ENCODE measurements around the gene CHSY1. TPM values are rescaled to one million over a fixed set of nuclear protein-coding genes. Genes with fewer than 3 reads are reported as not detected.

CHSY1 gene
- total and polyA plus RNA-seq, 2 of the 13 experiments (the other 11 are each of a cell fraction or from before 2014, with no cell fraction given), result 13.3 to 13.7 TPM

- TF ChIP-seq TEAD3 (CRISPR knock-in tag; optimal IDR thresholded peaks at IDR 0.05; ENCODE audit: borderline replicate concordance) (peak; percentile 88), CREBL2 (CRISPR knock-in tag; IDR thresholded peaks at IDR 0.05; ENCODE audit: borderline replicate concordance) (no peak; the same call in 1 of the 2 replicates), ZNF572 (CRISPR knock-in tag; IDR thresholded peaks at IDR 0.05) (no peak), TBX2 (CRISPR knock-in tag; IDR thresholded peaks at IDR 0.05; ENCODE audit: borderline replicate concordance) (peak; percentile 93), ZFP82 (CRISPR knock-in tag; IDR thresholded peaks at IDR 0.05; ENCODE audit: borderline replicate concordance) (peak; percentile 89; the same call in 1 of the 2 replicates), ZNF207 (IDR thresholded peaks at IDR 0.05; ENCODE audit: borderline replicate concordance) (no peak), KLF15 (CRISPR knock-in tag; IDR thresholded peaks at IDR 0.05; ENCODE audit: borderline replicate concordance) (no peak), ZNF180 (CRISPR knock-in tag; IDR thresholded peaks at IDR 0.05; ENCODE audit: borderline replicate concordance, low read depth) (no peak), SOX6 (IDR thresholded peaks at IDR 0.05) (no peak), SOX6 (CRISPR knock-in tag; IDR thresholded peaks at IDR 0.05) (peak; percentile 74), NCOA2 (CRISPR knock-in tag; IDR thresholded peaks at IDR 0.05) (no peak; the same call in 1 of the 2 replicates), ZNF264 (CRISPR knock-in tag; IDR thresholded peaks at IDR 0.05) (peak; percentile 30; the same call in 1 of the 2 replicates), RNF2 (conservative IDR thresholded peaks at IDR 0.05; ENCODE audit: low read depth) (no peak; the same call in 1 of the 2 replicates), ARID3A (IDR thresholded peaks at IDR 0.05; ENCODE audit: low read depth, low read length) (no peak), PHF21A (CRISPR knock-in tag; IDR thresholded peaks at IDR 0.05) (no peak), KLF12 (CRISPR knock-in tag; IDR thresholded peaks at IDR 0.05; ENCODE audit: borderline replicate concordance) (peak; percentile 82), ZNF7 (CRISPR knock-in tag; IDR thresholded peaks at IDR 0.05) (0 out of 2 replicates have a peak, but pooled peaks have one; percentile 4), ZNF678 (CRISPR knock-in tag; IDR thresholded peaks at IDR 0.05) (peak; percentile 93), MNT (IDR thresholded peaks at IDR 0.05) (peak; percentile 82), PCBP1 (IDR thresholded peaks at IDR 0.05; ENCODE audit: borderline replicate concordance, low read depth, low read length) (no peak), NFYC (CRISPR knock-in tag; IDR thresholded peaks at IDR 0.05) (peak; percentile 49; the same call in 1 of the 2 replicates), IKZF1 (IDR thresholded peaks at IDR 0.05) (no peak), MIXL1 (CRISPR knock-in tag; IDR thresholded peaks at IDR 0.05) (peak; percentile 80; the same call in 1 of the 2 replicates), SMC3 (IDR thresholded peaks at IDR 0.05; ENCODE audit: low read length) (no peak), AFF4 (CRISPR knock-in tag; IDR thresholded peaks at IDR 0.05) (no peak)
These were observed 43.1 kb upstream of the CHSY1 start, which contains the start of gene SNRPA1 (continued) for GRCh38 chr15:101294731-101295606.

All from HepG2 (cell line).